ENCODE measurements around the gene HSD3B7.
"Not testable (repeated sequence)": the region's sequence is repeated elsewhere in the genome, so short reads cannot be mapped to it uniquely, and the experiment has no call there.

HSD3B7 gene

DNA sequence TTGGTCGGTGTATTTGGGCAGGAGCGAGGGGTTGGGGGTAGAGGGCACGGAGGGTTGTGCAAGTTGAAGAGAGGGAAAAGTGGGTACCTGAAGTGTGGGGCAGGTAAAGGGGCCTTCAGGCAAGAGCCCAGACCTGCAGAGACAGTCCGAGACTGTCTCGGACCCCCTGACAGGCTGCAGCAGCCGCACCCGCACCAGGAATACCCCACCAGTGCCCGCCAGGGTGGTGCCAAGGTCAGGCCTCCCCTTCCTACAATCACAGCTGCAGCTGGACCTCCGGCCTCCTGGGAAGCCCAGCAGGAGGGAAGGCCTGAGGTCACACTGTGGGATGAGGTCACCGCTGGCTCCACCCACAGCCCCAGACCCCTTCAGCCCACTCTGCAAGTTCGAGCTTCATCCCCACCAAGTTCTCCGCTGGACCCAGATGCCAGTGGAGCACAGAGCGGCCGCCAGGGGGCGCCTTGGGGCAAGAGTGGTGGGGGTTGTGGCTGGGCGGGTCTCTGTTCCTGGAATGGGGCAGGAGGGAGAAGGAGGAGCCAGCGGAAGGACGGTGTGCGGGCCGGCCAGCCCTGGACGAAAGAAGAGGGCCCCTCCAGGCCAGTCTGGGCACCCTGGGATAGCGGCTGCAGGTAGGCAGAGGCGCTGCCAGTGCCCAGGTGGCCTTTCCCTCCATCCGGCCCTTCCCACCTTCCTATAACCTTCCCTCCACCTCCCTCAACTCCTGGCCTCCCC lies at the start of gene HSD3B7:
TSS of gene HSD3B7 (plus strand) at position 539 of the 732 bp plus-strand sequence. CDS start 452 bp downstream, outside the sequence.
- DNase-seq (ENCODE audit: low read depth in 1 of 2, low spot score in 1 of 2): peak; percentile 66 to 76

DNA sequence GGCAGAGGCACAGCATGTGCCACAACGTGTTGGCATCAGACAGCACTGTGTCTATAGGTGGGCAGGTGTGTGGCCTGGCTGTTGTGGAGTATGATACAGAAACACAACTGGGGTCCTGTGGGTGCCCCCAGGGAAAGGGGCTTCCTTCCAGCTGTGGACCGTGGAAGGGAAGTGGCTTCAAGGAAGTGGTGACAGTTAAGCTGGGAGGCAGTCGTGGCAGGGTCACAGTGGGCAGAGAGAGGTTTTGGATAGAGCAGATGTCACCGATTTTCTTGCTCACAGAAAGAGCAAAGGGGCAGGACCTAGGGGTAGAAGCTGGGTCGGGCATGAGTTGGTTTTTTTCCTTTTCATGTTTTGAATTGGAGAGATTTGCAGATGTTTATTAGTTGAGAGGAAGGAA lies 47.3 kb upstream of the HSD3B7 start:
- no peak for DNase-seq (ENCODE audit: low read depth in 1 of 2, low spot score in 1 of 2)

DNA sequence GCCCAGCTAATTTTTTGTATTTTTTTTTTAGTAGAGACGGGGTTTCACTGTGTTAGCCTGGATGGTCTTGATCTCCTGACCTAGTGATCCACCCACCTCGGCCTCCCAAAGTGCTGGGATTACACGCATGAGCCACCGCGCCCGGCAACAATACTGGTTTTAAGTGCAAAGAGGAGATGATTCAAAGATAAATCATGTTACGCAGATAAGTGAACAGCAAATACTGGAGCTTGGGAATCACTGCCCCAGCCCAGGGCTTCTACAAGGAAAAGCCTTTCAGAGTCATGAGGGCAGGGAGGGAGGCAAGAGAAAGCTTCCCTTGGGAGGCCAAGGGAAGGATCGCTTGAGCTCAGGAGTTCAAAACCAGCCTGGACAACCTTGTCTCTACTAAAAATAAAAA lies 45.4 kb upstream of the HSD3B7 start:
- DNase-seq (ENCODE audit: low read depth in 1 of 2, low spot score in 1 of 2): not testable (repeated sequence)

DNA sequence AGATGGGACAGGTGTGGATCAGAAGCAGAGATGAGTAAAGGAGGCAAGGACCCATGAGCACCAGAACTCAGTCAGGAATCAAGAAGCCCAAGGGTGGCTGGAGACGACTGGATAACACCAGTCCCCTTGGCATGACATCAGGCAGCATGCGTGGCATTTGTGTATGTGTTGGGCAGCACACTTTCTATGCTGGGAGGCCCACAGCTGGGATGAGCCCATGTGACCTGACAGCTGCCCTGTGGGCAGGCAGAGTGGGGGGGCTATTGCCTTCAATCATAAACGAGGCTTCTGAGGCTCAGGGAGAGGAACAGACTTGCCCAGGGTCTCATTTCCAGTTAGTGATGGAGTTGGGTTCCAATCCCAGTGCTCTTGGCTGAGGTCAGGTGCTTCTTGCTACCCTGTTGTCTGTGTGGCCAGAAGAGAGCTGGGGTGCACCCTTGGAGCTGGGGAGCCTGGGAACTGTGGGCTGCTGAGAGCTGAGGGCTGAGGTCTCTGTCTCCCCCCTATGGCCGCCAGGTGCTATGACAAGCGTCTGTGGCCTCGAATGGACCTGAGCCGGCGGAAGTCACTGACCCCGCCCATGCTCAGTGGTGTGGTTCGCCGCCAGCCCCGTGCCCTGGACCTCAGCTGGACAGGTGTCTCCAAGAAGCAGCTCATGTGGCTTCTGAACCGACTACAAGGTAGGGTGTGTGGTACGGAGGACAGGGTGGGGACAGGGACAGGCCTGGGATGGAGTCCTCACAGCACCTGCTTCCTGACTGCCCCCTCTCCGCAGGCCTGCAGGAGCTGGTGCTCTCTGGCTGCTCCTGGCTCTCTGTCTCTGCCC lies 43.2 kb upstream of the HSD3B7 start:
- DNase-seq (ENCODE audit: low read depth in 1 of 2, low spot score in 1 of 2): no peak

DNA sequence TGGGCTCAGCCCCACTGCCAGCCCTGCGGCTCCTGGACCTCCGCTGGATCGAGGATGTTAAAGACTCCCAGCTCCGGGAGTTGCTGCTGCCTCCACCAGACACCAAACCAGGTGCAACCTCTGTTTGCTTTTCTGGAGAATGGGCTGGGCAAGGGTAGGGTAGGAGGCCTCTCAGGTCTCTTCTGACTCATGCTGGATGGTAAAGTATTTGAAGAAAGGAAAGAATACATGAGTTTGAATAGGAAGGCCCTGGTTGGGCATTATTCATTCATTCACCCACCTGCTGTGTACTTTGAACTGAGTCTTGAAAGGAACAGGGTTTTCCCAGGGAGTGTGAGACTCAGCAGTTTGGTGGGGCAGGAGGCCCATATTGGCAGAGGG lies 42.6 kb upstream of the HSD3B7 start:
- no peak for DNase-seq (ENCODE audit: low read depth in 1 of 2, low spot score in 1 of 2)

DNA sequence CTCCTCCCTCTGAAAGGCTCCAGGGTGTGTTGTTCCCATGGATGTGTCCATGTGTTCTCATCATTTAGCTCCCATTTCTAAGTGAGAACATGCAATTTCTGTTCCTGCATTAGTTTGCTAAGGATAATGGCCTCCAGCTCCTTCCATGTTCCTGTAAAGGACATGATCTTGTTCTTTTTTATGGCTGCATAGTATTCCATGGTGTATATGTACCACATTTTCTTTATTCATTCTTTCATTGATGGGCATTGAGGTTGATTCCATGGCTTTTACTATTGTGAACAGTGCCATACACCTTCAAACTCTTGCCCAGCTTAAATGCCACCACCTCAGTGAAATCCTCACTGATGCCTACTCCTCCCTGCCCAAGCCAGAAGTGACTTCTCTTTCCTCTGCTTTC lies 40.7 kb upstream of the HSD3B7 start:
- DNase-seq (ENCODE audit: low read depth in 1 of 2, low spot score in 1 of 2): no peak

DNA sequence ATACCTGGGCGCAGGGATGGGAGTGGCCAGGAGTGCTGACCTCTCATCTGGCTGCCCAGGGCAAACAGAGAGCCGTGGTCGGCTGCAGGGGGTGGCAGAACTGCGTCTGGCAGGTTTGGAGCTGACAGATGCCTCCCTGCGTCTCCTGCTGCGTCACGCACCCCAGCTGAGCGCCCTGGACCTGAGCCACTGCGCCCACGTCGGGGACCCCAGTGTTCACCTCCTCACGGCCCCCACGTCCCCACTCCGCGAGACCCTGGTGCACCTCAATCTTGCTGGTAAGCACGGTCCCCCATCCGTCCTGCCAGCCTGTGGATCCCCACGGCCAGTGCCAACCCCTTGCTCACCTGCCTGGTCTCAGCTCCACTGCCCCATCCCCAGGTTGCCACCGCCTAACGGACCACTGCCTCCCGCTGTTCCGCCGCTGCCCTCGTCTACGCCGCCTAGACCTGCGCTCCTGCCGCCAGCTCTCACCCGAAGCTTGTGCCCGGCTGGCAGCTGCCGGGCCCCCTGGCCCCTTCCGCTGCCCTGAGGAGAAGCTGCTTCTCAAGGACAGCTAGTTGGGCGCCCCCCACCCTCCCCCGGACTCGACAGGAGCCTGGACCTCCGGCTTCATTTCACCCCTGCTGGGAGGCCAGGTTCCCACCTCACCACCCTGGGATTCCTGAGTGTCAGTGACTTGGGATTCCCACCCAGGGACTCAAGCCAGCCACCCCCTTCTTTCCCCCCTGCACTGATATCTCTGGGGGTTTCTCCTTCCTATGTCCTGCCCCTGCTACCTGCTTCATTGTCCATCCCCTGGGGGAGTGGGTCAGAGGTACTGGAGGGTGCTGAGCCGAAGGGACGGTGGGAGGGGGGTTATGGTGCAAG lies 38.1 kb upstream of the HSD3B7 start:
- DNase-seq (ENCODE audit: low read depth in 1 of 2, low spot score in 1 of 2): no peak

DNA sequence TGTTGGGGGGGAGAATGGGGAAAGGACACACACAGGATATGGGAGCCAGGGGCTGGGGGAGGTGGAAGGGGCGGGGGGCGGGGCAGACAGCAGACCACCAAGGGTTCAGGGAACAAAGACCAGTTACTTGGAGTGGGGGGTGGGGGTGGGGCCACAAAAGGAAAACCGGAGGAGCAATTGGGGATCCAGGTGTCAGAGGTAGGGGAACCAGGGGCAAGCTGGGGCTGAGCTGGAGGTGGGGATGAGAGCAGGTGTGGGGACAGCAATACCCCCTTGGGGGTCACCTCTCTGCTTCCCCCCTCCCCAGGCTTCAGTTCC lies 37.5 kb upstream of the HSD3B7 start:
- no peak for DNase-seq (ENCODE audit: low read depth in 1 of 2, low spot score in 1 of 2)

DNA sequence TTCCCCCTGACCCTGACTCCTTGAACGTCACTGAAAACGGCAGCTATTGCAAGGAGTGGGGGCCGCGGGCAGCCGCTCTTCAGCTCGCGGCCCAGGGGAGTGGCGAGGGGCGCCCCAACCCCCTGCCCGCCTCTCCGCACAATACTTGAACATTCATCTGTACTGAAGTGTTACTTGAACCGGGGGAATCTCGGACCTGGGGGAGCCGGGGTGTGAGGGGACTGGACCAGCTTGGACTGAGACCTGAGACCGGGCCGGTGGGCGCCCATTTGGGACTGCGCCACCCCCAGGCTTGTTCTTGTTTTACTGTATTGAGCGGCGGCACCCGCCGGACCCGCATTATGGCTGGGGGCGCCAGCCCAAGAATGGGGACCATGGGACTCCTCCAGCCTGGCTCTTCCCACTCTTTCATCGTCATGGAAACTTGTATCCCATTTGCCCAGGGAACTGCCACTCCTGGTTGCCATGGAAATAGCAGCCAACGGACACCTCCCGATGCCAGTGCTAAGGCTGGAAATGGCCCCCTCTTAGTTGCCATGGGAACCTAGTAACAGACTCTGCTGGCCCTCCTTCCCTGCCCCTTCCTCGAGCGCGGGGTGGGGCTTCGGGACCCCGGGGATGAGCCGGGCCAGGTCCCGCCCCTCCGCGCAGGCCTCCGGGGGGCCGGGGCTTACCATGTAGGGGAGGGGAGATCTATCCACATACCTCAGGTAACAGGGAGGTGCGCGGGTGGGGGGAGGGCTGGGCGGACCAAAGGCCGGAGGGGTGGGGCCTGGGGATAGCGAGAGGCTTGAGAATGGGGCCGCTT lies 36.9 kb upstream of the HSD3B7 start:
- DNase-seq (ENCODE audit: low read depth in 1 of 2, low spot score in 1 of 2): no peak

DNA sequence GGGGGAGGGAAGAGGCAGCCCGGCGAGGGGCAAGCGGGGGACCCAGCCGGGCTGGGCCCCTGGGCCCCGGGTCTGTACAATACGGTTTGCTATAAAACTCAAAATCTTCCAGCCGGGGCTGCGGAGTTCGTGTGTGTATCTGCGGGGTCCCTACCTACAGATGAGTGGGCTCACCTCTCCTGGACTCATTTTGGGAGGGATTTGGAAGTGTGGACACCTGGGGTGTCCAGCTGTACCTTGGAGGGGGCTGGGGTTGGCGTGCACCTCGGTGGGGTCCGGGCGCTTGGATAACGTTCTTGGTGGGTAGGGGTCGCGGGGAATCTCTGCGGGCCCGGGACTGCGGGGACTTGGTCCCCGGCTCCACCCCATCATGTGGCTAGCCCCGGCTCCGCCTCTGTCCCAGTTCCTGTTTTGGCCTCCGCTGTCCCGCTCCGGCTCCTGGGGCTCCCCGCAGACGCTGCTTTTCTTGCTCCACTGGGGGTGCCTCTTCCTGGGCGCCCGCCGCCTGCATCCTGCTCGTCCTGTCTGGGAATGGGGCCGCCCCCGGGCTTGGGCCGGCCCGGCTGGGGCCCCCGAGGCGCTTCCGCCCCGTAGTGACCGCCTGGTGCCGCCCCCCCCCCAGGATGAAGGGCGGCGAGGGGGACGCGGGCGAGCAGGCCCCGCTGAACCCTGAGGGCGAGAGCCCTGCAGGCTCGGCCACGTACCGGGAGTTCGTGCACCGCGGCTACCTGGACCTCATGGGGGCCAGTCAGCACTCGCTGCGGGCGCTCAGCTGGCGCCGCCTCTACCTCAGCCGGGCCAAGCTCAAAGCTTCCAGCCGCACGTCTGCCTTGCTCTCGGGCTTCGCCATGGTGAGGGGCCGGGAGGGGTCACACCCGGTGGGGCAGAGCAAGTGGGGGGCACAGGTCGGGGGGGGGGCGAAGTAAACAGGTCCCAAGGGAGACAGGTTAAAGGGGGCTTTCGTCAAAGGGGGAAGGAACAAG lies 36.0 kb upstream of the HSD3B7 start, which contains the start of gene ORAI3:
TSS of gene ORAI3 (plus strand) at position 402 of the 983 bp plus-strand sequence. CDS start at position 624, 222 bp downstream.
- no peak for DNase-seq (ENCODE audit: low read depth in 1 of 2, low spot score in 1 of 2)

DNA sequence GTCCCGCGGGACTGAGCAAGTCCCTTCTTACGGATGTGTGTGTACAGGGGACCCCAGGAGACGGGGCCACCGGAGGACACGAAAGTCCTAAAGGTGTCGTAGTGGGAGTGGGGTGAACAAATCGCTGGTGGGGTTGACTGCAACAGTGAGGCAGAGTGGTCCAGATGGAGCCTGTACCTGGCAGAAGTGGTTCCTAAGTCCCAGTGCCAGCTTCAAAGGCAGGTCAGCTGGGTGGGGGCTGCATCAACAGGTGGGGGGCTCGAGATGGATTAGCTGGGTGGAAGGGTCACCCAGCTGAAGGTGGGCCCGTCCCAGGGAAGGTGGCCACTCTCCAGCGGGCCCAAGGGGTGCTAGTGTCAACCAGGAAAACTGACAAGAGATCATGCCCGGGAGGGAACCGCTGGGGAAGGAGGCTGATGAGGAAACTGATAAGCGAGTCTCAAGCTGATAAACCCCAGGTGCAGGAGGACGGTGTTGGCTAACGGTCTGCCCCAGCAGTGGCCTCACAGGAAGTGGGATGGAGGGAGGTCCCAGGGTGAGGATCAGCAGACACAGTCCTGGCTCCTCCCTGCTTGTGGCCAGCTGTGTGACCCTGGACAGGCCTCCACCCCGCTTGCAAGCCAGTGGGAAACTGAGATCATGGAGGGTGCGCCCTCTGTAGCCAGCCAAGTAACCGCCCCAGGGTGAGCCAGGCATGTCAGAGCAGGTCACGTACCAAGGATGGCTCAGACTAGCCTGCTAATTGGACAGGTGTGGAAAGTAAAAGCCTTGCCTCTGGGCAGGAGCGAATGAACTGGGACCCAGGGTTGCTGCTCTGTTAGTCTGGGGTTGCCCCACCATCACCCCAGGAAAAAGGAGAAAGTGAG lies 35.1 kb upstream of the HSD3B7 start:
- no peak for DNase-seq (ENCODE audit: low read depth in 1 of 2, low spot score in 1 of 2)

DNA sequence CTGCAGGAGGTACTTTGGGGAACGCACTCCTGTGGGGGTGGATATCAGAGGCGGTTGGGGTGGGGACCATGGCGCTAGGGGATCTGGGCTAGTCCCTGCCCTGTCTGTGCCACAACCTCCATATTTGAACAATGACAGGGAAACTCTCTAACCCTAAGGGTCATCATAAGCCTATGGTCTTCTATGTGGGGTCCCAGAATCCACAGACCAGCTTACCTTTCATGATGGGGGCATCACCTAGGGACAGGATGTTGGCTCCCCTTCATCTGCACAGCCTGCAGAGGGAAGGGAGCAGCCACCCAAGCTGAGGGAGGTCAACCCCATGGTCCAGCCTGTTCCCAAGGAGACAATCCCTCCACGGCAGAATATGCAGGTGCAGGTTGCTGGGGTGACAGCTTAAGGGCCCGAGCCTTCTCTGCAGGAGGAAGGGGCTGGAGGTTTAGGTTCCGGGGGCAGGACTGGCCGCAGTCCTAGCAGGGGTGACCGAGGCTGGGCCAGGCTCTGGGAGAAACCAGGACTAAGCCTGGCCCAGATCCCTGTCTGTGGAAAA lies 34.4 kb upstream of the HSD3B7 start:
- no peak for DNase-seq (ENCODE audit: low read depth in 1 of 2, low spot score in 1 of 2)

DNA sequence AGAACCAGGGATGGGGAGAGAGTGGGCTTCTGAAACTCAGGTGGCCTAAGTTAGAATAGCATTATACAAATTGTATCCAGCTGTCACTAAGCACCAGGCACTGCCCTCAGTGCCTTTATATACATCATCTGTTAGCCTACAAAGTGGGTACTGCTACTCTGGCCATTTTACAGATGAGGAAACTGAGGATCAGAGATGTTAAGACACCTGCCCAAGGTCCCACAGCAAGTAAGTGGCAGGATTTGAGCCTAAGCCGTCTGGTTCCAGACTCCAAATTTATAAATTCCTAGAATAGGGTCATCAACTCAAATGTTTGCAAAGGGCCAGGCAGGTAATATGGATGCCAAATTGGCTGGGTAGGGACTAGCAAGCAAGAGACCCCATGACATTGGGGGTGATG lies 33.8 kb upstream of the HSD3B7 start:
- DNase-seq (ENCODE audit: low read depth in 1 of 2, low spot score in 1 of 2): no peak

DNA sequence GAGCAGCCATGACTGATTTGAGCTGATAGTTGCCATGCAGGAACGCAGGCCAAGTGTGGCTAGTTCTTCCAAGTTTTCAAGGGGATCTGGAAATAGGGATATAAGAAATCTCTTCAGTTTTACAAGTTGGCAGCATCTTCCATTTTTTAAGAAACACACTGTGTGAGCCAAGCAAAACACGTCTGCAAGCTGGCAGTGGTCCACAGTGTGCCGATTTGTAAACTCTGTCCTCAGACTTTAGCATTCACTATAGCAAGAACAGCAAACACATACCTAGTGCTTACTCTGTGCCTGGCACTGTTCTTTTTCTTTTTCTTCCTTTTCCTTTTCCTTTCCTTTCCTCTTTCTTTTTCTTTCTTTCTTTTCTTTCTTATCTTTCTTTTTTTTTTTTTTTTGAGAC lies 33.3 kb upstream of the HSD3B7 start:
- no peak for DNase-seq (ENCODE audit: low read depth in 1 of 2, low spot score in 1 of 2)

DNA sequence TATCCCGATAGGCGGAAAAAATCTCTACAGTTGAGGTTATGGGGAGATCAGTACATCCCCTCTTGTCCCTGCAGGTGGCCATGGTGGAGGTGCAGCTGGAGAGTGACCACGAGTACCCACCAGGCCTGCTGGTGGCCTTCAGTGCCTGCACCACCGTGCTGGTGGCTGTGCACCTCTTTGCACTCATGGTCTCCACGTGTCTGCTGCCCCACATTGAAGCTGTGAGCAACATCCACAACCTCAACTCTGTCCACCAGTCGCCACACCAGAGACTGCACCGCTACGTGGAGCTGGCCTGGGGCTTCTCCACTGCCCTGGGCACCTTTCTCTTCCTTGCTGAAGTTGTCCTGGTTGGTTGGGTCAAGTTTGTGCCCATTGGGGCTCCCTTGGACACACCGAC lies 31.9 kb upstream of the HSD3B7 start:
- no peak for DNase-seq (ENCODE audit: low read depth in 1 of 2, low spot score in 1 of 2)

DNA sequence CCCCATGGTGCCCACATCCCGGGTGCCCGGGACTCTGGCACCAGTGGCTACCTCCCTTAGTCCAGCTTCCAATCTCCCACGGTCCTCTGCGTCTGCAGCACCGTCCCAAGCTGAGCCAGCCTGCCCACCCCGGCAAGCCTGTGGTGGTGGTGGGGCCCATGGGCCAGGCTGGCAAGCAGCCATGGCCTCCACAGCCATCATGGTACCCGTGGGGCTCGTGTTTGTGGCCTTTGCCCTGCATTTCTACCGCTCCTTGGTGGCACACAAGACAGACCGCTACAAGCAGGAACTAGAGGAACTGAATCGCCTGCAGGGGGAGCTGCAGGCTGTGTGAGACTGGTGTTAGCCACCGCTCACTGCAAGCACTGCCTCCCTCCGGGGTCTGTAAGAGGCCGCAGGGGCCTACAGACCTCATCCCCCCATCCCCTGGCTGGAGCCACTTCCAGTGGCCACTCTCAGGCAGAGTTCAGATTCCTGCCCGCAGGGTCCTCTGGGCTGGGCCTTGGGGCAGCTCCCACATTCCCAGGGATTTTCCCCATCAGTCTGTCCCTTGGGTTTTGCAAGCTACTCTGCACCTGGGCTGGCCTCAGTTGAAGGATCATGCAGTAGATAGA lies 31.4 kb upstream of the HSD3B7 start:
- peak; percentile 32 to 37 for DNase-seq (ENCODE audit: low read depth in 1 of 2, low spot score in 1 of 2)

DNA sequence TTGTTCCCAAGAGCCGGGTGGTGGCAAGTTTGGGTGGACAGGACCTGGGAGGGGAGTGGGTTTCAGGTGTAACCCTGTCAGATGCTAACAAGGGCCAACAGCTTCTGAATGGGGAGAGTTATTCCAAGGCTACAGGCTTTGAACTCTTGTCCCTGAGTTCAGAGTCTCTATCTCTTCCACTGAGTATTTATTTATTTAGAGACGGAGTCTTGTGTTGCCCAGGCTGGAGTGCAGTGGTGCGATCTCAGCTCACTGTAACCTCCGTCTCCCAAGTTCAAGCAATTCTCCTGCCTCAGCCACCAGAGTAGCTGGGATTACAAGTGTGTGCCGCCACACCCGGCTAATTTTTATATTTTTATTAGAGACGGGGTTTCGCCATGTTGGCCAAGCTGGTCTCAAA lies 30.0 kb upstream of the HSD3B7 start:
- DNase-seq (ENCODE audit: low read depth in 1 of 2, low spot score in 1 of 2): no peak
